GM12878 (cell line): ENCODE data around the gene SOBP. TPM values are rescaled to one million over a fixed set of nuclear protein-coding genes. Genes with fewer than 3 reads are reported as not detected.

ENCODE experiments used
- ATAC-seq: fragments of 200-7000 bp; cut with Tn5 transposase; 3 replicates; pipeline ENCODE4 v1.9.1; 2020; ENCODE audit warnings: mild to moderate bottlenecking, moderate library complexity
- BruUV-seq: library from RNA; stranded (reverse); fragments of 400-500 nt; replicated peaks from 2 replicates; lab custom pipeline; 2021; lab: Mats Ljungman, UMichigan
- CTCF ChIA-PET: fragments of 300-600 bp; sonication (Branson Sonifier 250); formaldehyde crosslinking; extraction: SDS; loops from one replicate; lab custom pipeline; 2021; ENCODE audit warnings: inconsistent platforms; lab: Yijun Ruan, JAX
- POLR2A ChIA-PET: fragments of 350-600 bp; formaldehyde crosslinking; extraction: SDS; loops from one replicate; lab custom pipeline; 2021; ENCODE audit warnings: inconsistent platforms; lab: Charles Lee
- RAD21 ChIA-PET: fragments of 300-600 bp; sonication (Branson Sonifier 250); formaldehyde crosslinking; loops from one replicate; lab custom pipeline; 2023; ENCODE audit warnings: antibody characterized with exemption; ENCODE audit not compliant: unreplicated experiment; lab: Charles Lee
- SMC1A ChIA-PET: fragments of 300-600 bp; sonication (Branson Sonifier 250); formaldehyde crosslinking; loops from one replicate; lab custom pipeline; 2023; ENCODE audit not compliant: unreplicated experiment, uncharacterized antibody; lab: Charles Lee
- DNase-seq: peaks from one replicate; pipeline ENCODE4 v3.0.0-alpha.2; 2011; ENCODE audit warnings: low read depth, low spot score
- FAIRE-seq: peaks from 3 replicates; lab custom pipeline; 2011; peaks lifted over from hg19 to GRCh38; lab: Jason Lieb, UNC
- H2AFZ ChIP-seq: 2 replicates; pipeline ENCODE4 v1.6.0; 2011; ENCODE audit warnings: low read depth, low read length, control low read depth; ENCODE audit not compliant: control insufficient read depth
- H3K27ac ChIP-seq: 2 replicates; pipeline ENCODE4 v1.5.1; 2011; ENCODE audit warnings: control low read depth; ENCODE audit not compliant: control insufficient read depth, insufficient read depth
- H3K27me3 ChIP-seq, 2 experiments: replicated peaks in 1 of 2; 2 replicates each; pipeline versions ENCODE4 v1.6.0 to v1.6.1; 2011; ENCODE audit warnings: low read length in 1 of 2; ENCODE audit not compliant: control insufficient read depth in 2 of 2, insufficient read depth in 2 of 2
- H3K36me3 ChIP-seq, 2 experiments: 2 replicates each; pipeline ENCODE4 v1.5.1; 2011; ENCODE audit warnings: low read length in 1 of 2; ENCODE audit not compliant: control insufficient read depth in 2 of 2, insufficient read depth in 2 of 2
- H3K4me1 ChIP-seq: 2 replicates; pipeline ENCODE4 v1.6.1; 2011; ENCODE audit warnings: mild to moderate bottlenecking, low read length, moderate library complexity, mixed read lengths; ENCODE audit not compliant: control insufficient read depth, insufficient read depth
- H3K4me2 ChIP-seq: 2 replicates; pipeline ENCODE4 v1.6.0; 2011; ENCODE audit warnings: control low read depth; ENCODE audit not compliant: control insufficient read depth, insufficient read depth
- H3K4me3 ChIP-seq: fragments of 200-600 bp; sonication (generic); 2 replicates; pipeline ENCODE4 v1.5.1; 2016
- H3K79me2 ChIP-seq: 2 replicates; pipeline ENCODE4 v1.6.0; 2011; ENCODE audit warnings: low read length; ENCODE audit not compliant: control insufficient read depth, insufficient read depth
- H3K9ac ChIP-seq: 2 replicates; pipeline ENCODE4 v1.8.0; 2011; ENCODE audit warnings: low read length, control low read depth, mixed read lengths; ENCODE audit not compliant: control insufficient read depth, insufficient read depth
- H3K9me3 ChIP-seq: replicated peaks from 3 replicates; pipeline ENCODE4 v1.5.1; 2011; ENCODE audit warnings: mild to moderate bottlenecking, low read length; ENCODE audit not compliant: control insufficient read depth, insufficient read depth
- H4K20me1 ChIP-seq: 2 replicates; pipeline ENCODE4 v1.6.0; 2011; ENCODE audit not compliant: control insufficient read depth, insufficient read depth
- EED ChIP-seq: sonication (generic); IDR thresholded peaks from 2 replicates; pipeline ENCODE4 v1.6.1; 2016; ENCODE audit warnings: antibody characterized with exemption, low read depth
- GATAD2B ChIP-seq: fragments of 450-650 bp; conservative IDR thresholded peaks from 2 replicates; pipeline ENCODE4 v1.6.1; 2017; ENCODE audit warnings: low read depth, mild to moderate bottlenecking, moderate library complexity
- HSF1 ChIP-seq: fragments of 150-350 bp; IDR thresholded peaks from 2 replicates; pipeline ENCODE4 v1.6.1; 2014; ENCODE audit warnings: mild to moderate bottlenecking, low read depth, low read length
- MLLT1 ChIP-seq: fragments of 450-650 bp; IDR thresholded peaks from 2 replicates; pipeline ENCODE4 v1.6.1; 2016; ENCODE audit warnings: mild to moderate bottlenecking
- PAX5 ChIP-seq: IDR thresholded peaks from 2 replicates; pipeline ENCODE4 v1.6.1; 2011; ENCODE audit warnings: low read depth, low read length, borderline replicate concordance
- PAX8 ChIP-seq: fragments of 450-650 bp; IDR thresholded peaks from 2 replicates; pipeline ENCODE4 v1.6.1; 2017; ENCODE audit warnings: mild to moderate bottlenecking, moderate library complexity
- SREBF1 ChIP-seq: IDR thresholded peaks from 2 replicates; pipeline ENCODE4 v1.6.1; 2012; ENCODE audit warnings: mild to moderate bottlenecking, low read length
- YY1 ChIP-seq: IDR thresholded peaks from 2 replicates; pipeline ENCODE4 v1.6.1; 2011; ENCODE audit warnings: low read depth, mild to moderate bottlenecking, low read length
- ZBTB11 ChIP-seq: fragments of 450-650 bp; formaldehyde crosslinking; IDR thresholded peaks from 2 replicates; pipeline ENCODE4 v1.5.0; 2022; ENCODE audit warnings: mild to moderate bottlenecking, missing genetic modification characterization
- ZBTB33 ChIP-seq: fragments of 450-650 bp; IDR thresholded peaks from 2 replicates; pipeline ENCODE4 v1.6.1; 2017; ENCODE audit warnings: mild to moderate bottlenecking
- WGBS: methylation state at CpG from one replicate; pipeline ENCODE4 v1.1.6; 2016; ENCODE audit warnings: low lambda C conversion rate; ENCODE audit not compliant: insufficient replicate concordance, insufficient coverage; ENCODE audit errors: missing lambda C conversion rate; 5-methylcytosine and 5-hydroxymethylcytosine counted together
- in situ Hi-C: fragments of 300-500 bp; cut with MboI; formaldehyde crosslinking; loops from 9 replicates; pipeline ENCODE4 v1.14.3; 2018; ENCODE audit warnings: mixed read lengths
- intact Hi-C: fragments of 100-400 bp; cut with micrococcal nuclease; formaldehyde crosslinking; loops from one replicate; pipeline ENCODE4 v1.14.2; 2022; ENCODE audit not compliant: unreplicated experiment
- polyA plus RNA-seq, 11 experiments: library from polyadenylated mRNA; depleted of rRNA in 4 of 11; unstranded in 6 of 11; stranded (reverse) in 5 of 11; fragments of >200 nt; fragmentation: Nextera tagmentation in 4 of 11; fragmentation: Illumina TruSeq in 1 of 11; extraction: Ambion mirVana in 4 of 11; extraction: Trizol in 1 of 11; gene quantifications; 1 replicate in 1 of 11; 2 replicates in 10 of 11; pipeline versions ENCODE4 v1.2.1 to v1.2.3, GENCODE V29; 2011 to 2016; ENCODE audit warnings: inconsistent platforms in 2 of 11, missing spikeins in 2 of 11, low read depth in 1 of 11
- total RNA-seq, 4 experiments: library from RNA; depleted of rRNA in 3 of 4; stranded (reverse); fragments of >200 nt in 3 of 4; fragmentation: Illumina TruSeq in 1 of 4; extraction: Trizol in 1 of 4; gene quantifications; 2 replicates each; pipeline versions ENCODE4 v1.2.1 to v1.2.3, GENCODE V29; 2013 to 2021

The SOBP gene
- total and polyA plus RNA-seq, 10 of the 15 experiments (the other 5 are each of a cell fraction or from before 2014, with no cell fraction given) = 0.49 to 1.9 (median 0.78) TPM

GRCh38 chr6:107697682-107698081 lies 207.8 kb downstream of the SOBP start:
- no peak overlapping the region for H3K4me3 ChIP-seq

More at GRCh38 chr6:107697682-107698081, 207.8 kb downstream of the SOBP start:
- no peaks in the 10 kb centered on the region for H3K79me2 ChIP-seq
- RAD21 ChIA-PET = no interaction called here
- H3K36me3 ChIP-seq = no peaks in the 10 kb centered on the region
- no peak for DNase-seq
- no peak for TF ChIP-seq SREBF1
- no peak for TF ChIP-seq PAX8
- no peak for TF ChIP-seq ZBTB11 (CRISPR knock-in tag)
- no peak for TF ChIP-seq HSF1
- TF ChIP-seq PAX5 = no peak
- TF ChIP-seq EED = no peak
- TF ChIP-seq MLLT1 = no peak
- no peak for TF ChIP-seq GATAD2B
- no peak for TF ChIP-seq ZBTB33
- TF ChIP-seq YY1 = no peak
- TF ChIP-seq, all 136 proteins: peak for 0
- no peak for FAIRE-seq
- H3K9ac ChIP-seq = no peak overlapping the region
- H3K27me3 ChIP-seq = peaks cover 0 to 4% of the 10 kb centered on the region in 2 experiments; a peak in 2 of 4 replicates
- in situ Hi-C loops = no loop called here
- H4K20me1 ChIP-seq = no peaks in the 10 kb centered on the region
- 19% methylated on average over 5 of the region's 5 CpGs for WGBS
- POLR2A ChIA-PET = no interaction called here
- CTCF ChIA-PET = interaction anchor here (1.9 to 3.8 kb wide), 2 partner anchors 21 to 379 kb away, joined by 5 to 9 read pairs; no protein-coding TSS in a partner anchor
- no peak overlapping the region for H3K4me2 ChIP-seq
- H3K9me3 ChIP-seq = no peaks in the 10 kb centered on the region; the same call in 2 of the 3 replicates
- H3K27ac ChIP-seq = no peak overlapping the region
- no peaks in the 10 kb centered on the region for H3K4me1 ChIP-seq
- SMC1A ChIA-PET = interaction anchor here (0.7 to 1.0 kb wide), 2 partner anchors 45 to 151 kb away, joined by 3 read pairs; no protein-coding TSS in a partner anchor
- no peak for ATAC-seq
- H2AFZ ChIP-seq = no peak overlapping the region
- intact Hi-C loops = no loop called here
- BruUV-seq = no TSS peak
